ENCODE measurements around the gene ZNF12. TPM values are rescaled to one million over a fixed set of nuclear protein-coding genes. Genes with fewer than 3 reads are reported as not detected.

ZNF12 gene
- 9.6 to 13.7 TPM (median 11.5 TPM) in 5 replicates for total RNA-seq (2022; extraction: Qiagen RNA extraction; ENCODE audit: low read depth)

GRCh38 chr7:6706666-6707407 lies at the start of gene ZNF12:
Gene ZNF12, minus strand, starts transcription at chr7:6706947. Its CDS starts 1,774 bp downstream, at chr7:6705173.

GRCh38 chr7:6753964-6754363 lies 47.2 kb upstream of the ZNF12 start, which contains the start of gene RSPH10B2:
Gene RSPH10B2, plus strand, starts transcription at chr7:6754103. Its CDS starts 3,575 bp downstream, at chr7:6757678.

Other genes starting within 250 kb of the ZNF12 start
- gene KDELR2, start 222.8 kb downstream of the ZNF12 start, total RNA-seq (2022; extraction: Qiagen RNA extraction; ENCODE audit: low read depth) = 119 to 151 TPM (median 137 TPM) in 5 replicates
- gene GRID2IP, start 155.5 kb downstream of the ZNF12 start, total RNA-seq (2022; extraction: Qiagen RNA extraction; ENCODE audit: low read depth) = 0.03 TPM in 1 of 5 replicates, not detected in the others
- 44.4 to 51.8 TPM (median 49.7 TPM) in 5 replicates for gene ZDHHC4, start 129.5 kb downstream of the ZNF12 start, total RNA-seq (2022; extraction: Qiagen RNA extraction; ENCODE audit: low read depth)
- gene INTS15, start 116.9 kb downstream of the ZNF12 start, total RNA-seq (2022; extraction: Qiagen RNA extraction; ENCODE audit: low read depth) = 19.0 to 28.8 TPM (median 24.4 TPM) in 5 replicates
- gene ZNF853, start 91.3 kb downstream of the ZNF12 start, total RNA-seq (2022; extraction: Qiagen RNA extraction; ENCODE audit: low read depth) = 1.7 to 2.9 TPM (median 2.5 TPM) in 5 replicates
- gene ZNF316, start 69.6 kb downstream of the ZNF12 start, total RNA-seq (2022; extraction: Qiagen RNA extraction; ENCODE audit: low read depth) = 8.8 to 14.3 TPM (median 13.4 TPM) in 5 replicates
- 0.06 to 0.09 TPM (median 0.06 TPM) in 3 of 5 replicates, not detected in the others for gene RSPH10B2, start 47.2 kb upstream of the ZNF12 start, total RNA-seq (2022; extraction: Qiagen RNA extraction; ENCODE audit: low read depth)
- 20.9 to 30.5 TPM (median 25.1 TPM) in 5 replicates for gene CCZ1B, start 119.3 kb upstream of the ZNF12 start, total RNA-seq (2022; extraction: Qiagen RNA extraction; ENCODE audit: low read depth)